Glutamatergic neuron (in vitro differentiated cells): Measurements from ENCODE around the gene CDK5RAP1. TPM values are rescaled to one million over a fixed set of nuclear protein-coding genes. Genes with fewer than 3 reads are reported as not detected.

Source experiments
- DNase-seq: peaks from one replicate; pipeline ENCODE4 v3.0.0; 2022
- H3K27ac Mint-ChIP-seq: one replicate; pipeline ENCODE4 v1.8.0; 2020; ENCODE audit warnings: mild to moderate bottlenecking, mixed read lengths, inconsistent platforms; ENCODE audit not compliant: unreplicated experiment
- H3K27me3 Mint-ChIP-seq: one replicate; pipeline ENCODE4 v1.8.0; 2020; ENCODE audit warnings: mild to moderate bottlenecking, moderate library complexity, mixed read lengths, inconsistent platforms; ENCODE audit not compliant: unreplicated experiment
- H3K36me3 Mint-ChIP-seq: one replicate; pipeline ENCODE4 v1.8.0; 2020; ENCODE audit warnings: mild to moderate bottlenecking, mixed read lengths, inconsistent platforms; ENCODE audit not compliant: unreplicated experiment
- H3K4me1 Mint-ChIP-seq: one replicate; pipeline ENCODE4 v1.8.0; 2020; ENCODE audit warnings: mild to moderate bottlenecking, low read depth, mixed read lengths, inconsistent platforms; ENCODE audit not compliant: unreplicated experiment
- H3K4me3 Mint-ChIP-seq: one replicate; pipeline ENCODE4 v1.8.0; 2020; ENCODE audit warnings: mild to moderate bottlenecking, mixed read lengths, inconsistent platforms; ENCODE audit not compliant: unreplicated experiment
- H3K9me3 Mint-ChIP-seq: one replicate; pipeline ENCODE4 v1.8.0; 2020; ENCODE audit warnings: mild to moderate bottlenecking, moderate library complexity, mixed read lengths, inconsistent platforms; ENCODE audit not compliant: unreplicated experiment
- CTCF ChIP-seq: fragments of 200-600 bp; sonication (generic); IDR thresholded peaks from one replicate; pipeline ENCODE4 v1.5.0; 2021; ENCODE audit not compliant: partially characterized antibody, unreplicated experiment
- total RNA-seq: library from RNA; stranded (reverse); fragmentation: NEBNext Ultra II Directional; extraction: Animal tissue kit (Norgen Biotek cat#: 25700); gene quantifications from one replicate; pipeline ENCODE4 v1.2.1, GENCODE V29; 2021; ENCODE audit not compliant: unreplicated experiment

CDK5RAP1 gene
- total RNA-seq, 1 donor from 2014 or later = 30.9 TPM

- no peaks in the 10 kb centered on the region for H3K4me1 Mint-ChIP-seq
- H3K27ac Mint-ChIP-seq = no peak overlapping the region
- no peak for DNase-seq
- no peak for TF ChIP-seq CTCF
- H3K36me3 Mint-ChIP-seq = no peaks in the 10 kb centered on the region
- no peak overlapping the region for H3K4me3 Mint-ChIP-seq
- no peaks in the 10 kb centered on the region for H3K9me3 Mint-ChIP-seq
- no peaks in the 10 kb centered on the region for H3K27me3 Mint-ChIP-seq
These were observed 41.7 kb downstream of the CDK5RAP1 start for GRCh38 chr20:33359399-33360261.

GRCh38 chr20:33353013-33353402 is 48.3 kb downstream of the CDK5RAP1 start:
- Mint-ChIP-seq H3K27me3 (peaks cover 4% of the 10 kb centered on the region), H3K4me1 (no peaks in the 10 kb centered on the region), H3K27ac (no peak overlapping the region), H3K4me3 (no peak overlapping the region), H3K9me3 (no peaks in the 10 kb centered on the region), H3K36me3 (peaks cover 7% of the 10 kb centered on the region)
- TF ChIP-seq CTCF = no peak
- DNase-seq = no peak

GRCh38 chr20:33352258-33353012 is 48.9 kb downstream of the CDK5RAP1 start:
- Mint-ChIP-seq H3K27ac (no peak overlapping the region), H3K9me3 (no peaks in the 10 kb centered on the region), H3K4me3 (no peak overlapping the region), H3K36me3 (peaks cover 7% of the 10 kb centered on the region), H3K4me1 (no peaks in the 10 kb centered on the region), H3K27me3 (peaks cover 4% of the 10 kb centered on the region)
- no peak for DNase-seq
- no peak for TF ChIP-seq CTCF

DNA sequence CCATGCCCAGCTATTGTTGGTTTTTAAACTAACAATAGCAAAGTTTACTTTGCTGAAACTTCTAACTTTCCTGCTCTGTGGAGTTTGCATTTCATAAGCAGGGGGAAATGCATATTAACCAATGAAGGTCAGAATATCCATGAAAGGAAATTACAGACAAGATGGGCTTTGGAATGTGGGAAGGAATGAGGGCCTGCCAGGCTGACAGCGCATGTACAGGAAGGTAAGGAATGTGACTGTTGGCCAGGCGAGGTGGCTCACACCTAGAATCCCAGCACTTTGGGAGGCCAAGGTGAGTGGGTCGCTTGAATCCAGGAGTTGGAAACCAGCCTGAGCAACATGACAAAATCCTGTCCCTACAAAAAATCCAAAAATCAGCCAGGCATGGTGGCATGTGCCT is 49.6 kb downstream of the CDK5RAP1 start:
- no peak for DNase-seq
- TF ChIP-seq CTCF = no peak
- Mint-ChIP-seq H3K27ac (no peak overlapping the region), H3K36me3 (peaks cover 7% of the 10 kb centered on the region), H3K4me3 (no peak overlapping the region), H3K27me3 (peaks cover 4% of the 10 kb centered on the region), H3K4me1 (no peaks in the 10 kb centered on the region), H3K9me3 (no peaks in the 10 kb centered on the region)

DNA sequence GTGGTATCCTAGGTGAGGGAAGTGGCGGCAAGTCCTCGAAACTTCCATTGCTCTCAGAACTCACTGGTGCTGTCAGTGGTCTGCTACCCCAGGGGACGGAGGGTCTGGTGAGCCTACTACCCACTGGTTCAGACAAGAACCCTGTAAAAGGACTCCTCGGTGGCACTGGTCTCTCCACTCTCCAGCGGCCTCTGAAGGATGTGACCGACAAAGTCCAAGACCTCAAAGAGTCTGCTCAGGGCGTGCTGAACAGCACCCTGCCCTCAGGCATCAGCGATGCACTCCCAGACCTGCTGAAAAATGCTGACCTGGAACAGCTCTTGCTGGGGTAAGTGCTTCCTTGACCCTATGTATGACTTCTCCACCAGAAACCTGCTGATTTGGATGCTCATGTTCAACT is 51.8 kb downstream of the CDK5RAP1 start:
- Mint-ChIP-seq H3K36me3 (peaks cover 7% of the 10 kb centered on the region), H3K4me1 (no peaks in the 10 kb centered on the region), H3K9me3 (no peaks in the 10 kb centered on the region), H3K4me3 (no peak overlapping the region), H3K27ac (no peak overlapping the region), H3K27me3 (peaks cover 4% of the 10 kb centered on the region)
- TF ChIP-seq CTCF = no peak
- DNase-seq = no peak
